ENCODE results near the gene GBA2.

GBA2 gene

GRCh38 chr9:35778496-35778895, 29.5 kb upstream of the GBA2 start:
- Histone ChIP-seq H3K36me3 (replicated peaks) (no peaks in the 10 kb centered on the region), H3K9me3 (no peaks in the 10 kb centered on the region), H3K27me3 (ENCODE audit: low read depth) (no peaks in the 10 kb centered on the region), H3K4me1 (peaks cover 22% of the 10 kb centered on the region), H3K4me3 (no peak overlapping the region)
- DNase-seq (ENCODE audit: low spot score in 2 of 2): no peak
- in situ Hi-C loops (cut with MboI; ENCODE audit: low sequenced_read_pairs): no loop called here

GRCh38 chr9:35776018-35776417, 27.0 kb upstream of the GBA2 start:
- Histone ChIP-seq H3K27me3 (ENCODE audit: low read depth) (no peaks in the 10 kb centered on the region), H3K9me3 (no peaks in the 10 kb centered on the region), H3K36me3 (replicated peaks) (no peaks in the 10 kb centered on the region; the same call in 1 of the 2 replicates), H3K4me3 (no peak overlapping the region), H3K4me1 (peaks cover 34% of the 10 kb centered on the region)
- in situ Hi-C loops (cut with MboI; ENCODE audit: low sequenced_read_pairs): no loop called here
- DNase-seq (ENCODE audit: low spot score in 2 of 2): peak; percentile 40 to 50

DNA sequence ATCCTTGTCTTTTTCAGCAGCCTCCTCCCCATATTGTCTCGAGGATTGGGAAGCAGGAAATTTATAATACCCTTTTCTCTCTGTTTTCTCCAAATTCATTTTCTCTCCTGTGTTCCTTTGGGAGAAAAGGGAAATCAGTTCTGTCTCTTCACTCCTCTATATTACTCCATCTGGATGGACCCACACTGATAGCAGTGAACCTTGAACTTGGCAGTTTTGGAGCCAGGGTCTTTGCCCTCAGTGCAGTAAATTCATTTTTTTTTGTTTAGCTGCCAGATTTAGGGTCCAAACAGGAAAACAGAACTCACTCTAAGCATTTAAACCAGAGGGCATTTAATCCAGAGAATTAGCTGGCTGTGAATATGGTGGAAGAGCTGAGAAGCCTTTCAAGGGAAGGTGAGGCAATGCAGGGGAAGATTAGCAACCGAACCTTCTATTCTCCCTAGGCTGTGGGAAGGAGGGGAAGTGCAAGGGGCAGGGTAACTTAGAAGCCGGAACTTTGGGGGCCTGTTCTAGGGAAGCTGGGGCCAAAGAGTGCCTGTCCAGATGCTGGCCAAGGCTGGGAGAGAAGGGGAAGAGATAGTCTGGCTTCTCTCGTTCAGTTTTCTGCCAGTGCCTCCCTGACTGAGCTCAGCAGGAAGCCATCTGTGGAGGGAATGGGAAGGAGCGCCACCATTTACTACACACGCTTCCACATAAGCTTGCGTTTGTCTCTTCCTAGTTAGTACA, 26.0 kb upstream of the GBA2 start:
- in situ Hi-C loops (cut with MboI; ENCODE audit: low sequenced_read_pairs): no loop called here
- DNase-seq (ENCODE audit: low spot score in 2 of 2): peak; percentile 35 to 42
- no peaks in the 10 kb centered on the region for H3K9me3 ChIP-seq

GRCh38 chr9:35771943-35772342, 22.9 kb upstream of the GBA2 start:
- in situ Hi-C loops (cut with MboI; ENCODE audit: low sequenced_read_pairs): no loop called here
- Histone ChIP-seq H3K27me3 (ENCODE audit: low read depth) (no peaks in the 10 kb centered on the region), H3K4me3 (no peak overlapping the region), H3K4me1 (peaks cover 37% of the 10 kb centered on the region), H3K36me3 (replicated peaks) (no peaks in the 10 kb centered on the region; the same call in 1 of the 2 replicates), H3K9me3 (no peaks in the 10 kb centered on the region)
- DNase-seq (ENCODE audit: low spot score in 2 of 2): no peak

More for the DNA sequence above, 26.0 kb upstream of the GBA2 start:
- no peak overlapping the region for H3K4me3 ChIP-seq
- H3K27me3 ChIP-seq (ENCODE audit: low read depth): no peaks in the 10 kb centered on the region
- H3K4me1 ChIP-seq: peaks cover 37% of the 10 kb centered on the region
- no peaks in the 10 kb centered on the region; the same call in 1 of the 2 replicates for H3K36me3 ChIP-seq (replicated peaks)

GRCh38 chr9:35771534-35771933, 22.5 kb upstream of the GBA2 start:
- Histone ChIP-seq H3K4me3 (no peak overlapping the region), H3K9me3 (no peaks in the 10 kb centered on the region), H3K27me3 (ENCODE audit: low read depth) (no peaks in the 10 kb centered on the region), H3K4me1 (peaks cover 40% of the 10 kb centered on the region), H3K36me3 (replicated peaks) (no peaks in the 10 kb centered on the region; the same call in 1 of the 2 replicates)
- in situ Hi-C loops (cut with MboI; ENCODE audit: low sequenced_read_pairs): no loop called here
- DNase-seq (ENCODE audit: low spot score in 2 of 2): peak in 1 of 2 experiments; percentile 53

- Histone ChIP-seq H3K4me3 (no peak overlapping the region), H3K9me3 (no peaks in the 10 kb centered on the region), H3K27me3 (ENCODE audit: low read depth) (no peaks in the 10 kb centered on the region), H3K4me1 (peaks cover 39% of the 10 kb centered on the region), H3K36me3 (replicated peaks) (no peaks in the 10 kb centered on the region; the same call in 1 of the 2 replicates)
- no peak for DNase-seq (ENCODE audit: low spot score in 2 of 2)
- in situ Hi-C loops (cut with MboI; ENCODE audit: low sequenced_read_pairs): no loop called here
Measured at GRCh38 chr9:35771075-35771433, 22.0 kb upstream of the GBA2 start.

DNA sequence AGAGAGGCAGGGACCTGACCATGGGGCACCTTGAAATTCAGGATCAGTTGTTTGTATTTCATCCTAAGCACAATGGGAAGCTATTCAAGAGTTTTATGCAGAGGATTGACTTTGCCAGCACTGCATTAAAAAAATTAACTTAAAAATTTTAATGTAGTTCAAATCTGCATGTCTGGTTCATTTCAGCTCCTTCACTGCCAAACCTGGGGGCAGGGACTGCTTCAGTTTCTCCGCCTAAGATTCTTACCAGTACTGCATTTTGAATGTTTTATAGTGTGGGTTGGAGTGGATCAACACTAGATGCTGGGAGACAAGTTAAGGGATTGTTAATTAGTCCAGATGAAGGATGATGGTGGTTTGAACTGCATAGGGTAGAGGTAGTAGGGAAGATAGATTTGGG, 20.7 kb upstream of the GBA2 start:
- H3K4me3 ChIP-seq: no peak overlapping the region
- H3K27me3 ChIP-seq (ENCODE audit: low read depth): no peaks in the 10 kb centered on the region
- in situ Hi-C loops (cut with MboI; ENCODE audit: low sequenced_read_pairs): no loop called here
- H3K4me1 ChIP-seq: peaks cover 30% of the 10 kb centered on the region
- H3K9me3 ChIP-seq: no peaks in the 10 kb centered on the region
- H3K36me3 ChIP-seq (replicated peaks): no peaks in the 10 kb centered on the region; the same call in 1 of the 2 replicates
- no peak for DNase-seq (ENCODE audit: low spot score in 2 of 2)

- in situ Hi-C loops (cut with MboI; ENCODE audit: low sequenced_read_pairs): no loop called here
- no peaks in the 10 kb centered on the region for H3K9me3 ChIP-seq
- no peak for DNase-seq (ENCODE audit: low spot score in 2 of 2)
- no peaks in the 10 kb centered on the region for H3K36me3 ChIP-seq (replicated peaks)
- H3K4me1 ChIP-seq: peaks cover 34% of the 10 kb centered on the region
- H3K27me3 ChIP-seq (ENCODE audit: low read depth): no peaks in the 10 kb centered on the region
- H3K4me3 ChIP-seq: no peak overlapping the region
Measured at GRCh38 chr9:35767458-35767857, 18.4 kb upstream of the GBA2 start.

DNA sequence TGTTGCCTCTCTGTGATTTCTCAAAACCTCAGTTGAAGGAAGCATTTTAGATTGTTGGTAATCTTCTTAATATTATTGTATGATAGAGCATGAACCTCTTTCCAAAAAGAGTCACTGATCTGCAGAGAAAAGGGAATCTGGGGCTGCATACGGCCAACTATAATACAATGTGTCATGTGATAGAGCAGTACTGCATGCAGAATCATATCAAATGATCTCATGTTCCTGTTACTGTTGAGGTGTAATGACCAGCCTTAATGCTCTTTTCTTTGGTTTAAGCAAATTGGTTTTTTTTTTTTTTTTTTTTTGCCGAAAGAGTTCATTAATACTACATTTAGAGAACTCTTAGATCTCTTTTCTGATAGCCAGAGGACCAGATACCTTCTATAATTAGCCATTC, 18.0 kb upstream of the GBA2 start:
- in situ Hi-C loops (cut with MboI; ENCODE audit: low sequenced_read_pairs): no loop called here
- no peak for DNase-seq (ENCODE audit: low spot score in 2 of 2)
- Histone ChIP-seq H3K9me3 (no peaks in the 10 kb centered on the region), H3K27me3 (ENCODE audit: low read depth) (no peaks in the 10 kb centered on the region), H3K4me3 (no peak overlapping the region), H3K4me1 (peaks cover 36% of the 10 kb centered on the region), H3K36me3 (replicated peaks) (no peaks in the 10 kb centered on the region)

GRCh38 chr9:35763803-35764202, 14.8 kb upstream of the GBA2 start:
- DNase-seq (ENCODE audit: low spot score in 2 of 2): no peak
- no peak overlapping the region for H3K4me3 ChIP-seq
- in situ Hi-C loops (cut with MboI; ENCODE audit: low sequenced_read_pairs): no loop called here
- H3K9me3 ChIP-seq: no peaks in the 10 kb centered on the region
- no peaks in the 10 kb centered on the region for H3K27me3 ChIP-seq (ENCODE audit: low read depth)
- peaks cover 40% of the 10 kb centered on the region for H3K4me1 ChIP-seq
- no peaks in the 10 kb centered on the region for H3K36me3 ChIP-seq (replicated peaks)

- in situ Hi-C loops (cut with MboI; ENCODE audit: low sequenced_read_pairs): no loop called here
- Histone ChIP-seq H3K27me3 (ENCODE audit: low read depth) (no peaks in the 10 kb centered on the region), H3K4me1 (peaks cover 47% of the 10 kb centered on the region), H3K4me3 (no peak overlapping the region), H3K9me3 (no peaks in the 10 kb centered on the region), H3K36me3 (replicated peaks) (no peaks in the 10 kb centered on the region)
- peak in 1 of 2 experiments; percentile 98 for DNase-seq (ENCODE audit: low spot score in 2 of 2)
Measured at GRCh38 chr9:35763181-35763580, 14.2 kb upstream of the GBA2 start.

DNA sequence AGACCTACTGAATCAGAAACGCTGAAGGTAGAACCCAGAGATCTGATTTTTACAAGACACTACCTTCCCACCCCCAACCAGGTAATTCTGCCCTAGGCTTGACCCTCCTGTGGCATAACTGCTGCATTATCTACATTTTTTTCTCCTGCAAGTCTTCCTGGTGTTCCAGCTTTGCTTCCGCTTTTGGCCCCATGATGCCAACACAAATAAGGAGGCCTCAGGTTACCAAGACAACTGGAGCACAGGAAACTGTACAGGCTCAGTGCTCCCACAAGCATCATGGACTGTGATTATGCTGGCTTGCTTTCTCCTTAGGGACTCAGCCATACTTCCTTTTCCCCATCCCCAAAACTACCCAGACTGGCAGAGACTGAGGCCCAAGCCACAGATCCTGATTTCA, 11.6 kb upstream of the GBA2 start:
- peaks cover 43% of the 10 kb centered on the region for H3K4me1 ChIP-seq

GRCh38 chr9:35759795-35760194, 10.8 kb upstream of the GBA2 start:
- in situ Hi-C loops (cut with MboI; ENCODE audit: low sequenced_read_pairs): no loop called here
- H3K36me3 ChIP-seq (replicated peaks): peaks cover 4% of the 10 kb centered on the region; the same call in 1 of the 2 replicates
- H3K4me1 ChIP-seq: peaks cover 41% of the 10 kb centered on the region
- no peak for DNase-seq (ENCODE audit: low spot score in 2 of 2)
- H3K9me3 ChIP-seq: no peaks in the 10 kb centered on the region
- H3K4me3 ChIP-seq: no peak overlapping the region
- H3K27me3 ChIP-seq (ENCODE audit: low read depth): no peaks in the 10 kb centered on the region

More for the DNA sequence above, 11.6 kb upstream of the GBA2 start:
- Histone ChIP-seq H3K4me3 (no peak overlapping the region), H3K9me3 (no peaks in the 10 kb centered on the region), H3K27me3 (ENCODE audit: low read depth) (no peaks in the 10 kb centered on the region), H3K36me3 (replicated peaks) (no peaks in the 10 kb centered on the region)
- in situ Hi-C loops (cut with MboI; ENCODE audit: low sequenced_read_pairs): no loop called here
- DNase-seq (ENCODE audit: low spot score in 2 of 2): no peak

- Histone ChIP-seq H3K27me3 (ENCODE audit: low read depth) (no peaks in the 10 kb centered on the region), H3K4me3 (no peak overlapping the region), H3K4me1 (peaks cover 40% of the 10 kb centered on the region), H3K9me3 (no peaks in the 10 kb centered on the region), H3K36me3 (replicated peaks) (peaks cover 12% of the 10 kb centered on the region)
- in situ Hi-C loops (cut with MboI; ENCODE audit: low sequenced_read_pairs): no loop called here
- DNase-seq (ENCODE audit: low spot score in 2 of 2): no peak
Measured at GRCh38 chr9:35758475-35759050, 9.5 kb upstream of the GBA2 start.
